GM08714 (cell line): ENCODE data around the gene HS2ST1.
"Not testable (repeated sequence)": the region's sequence is repeated elsewhere in the genome, so short reads cannot be mapped to it uniquely, and the experiment has no call there.

ENCODE experiments used
- H3K4me3 ChIP-seq: fragments of 200-500 bp; sonication (Bioruptor generic); 2 replicates; pipeline ENCODE4 v1.5.1; 2014; ENCODE audit warnings: mild to moderate bottlenecking, low read length, inconsistent platforms
- ZNF274 ChIP-seq: IDR thresholded peaks from 2 replicates; pipeline ENCODE4 v1.6.1; 2012; ENCODE audit warnings: mild to moderate bottlenecking, low read depth, low read length

The HS2ST1 gene

DNA sequence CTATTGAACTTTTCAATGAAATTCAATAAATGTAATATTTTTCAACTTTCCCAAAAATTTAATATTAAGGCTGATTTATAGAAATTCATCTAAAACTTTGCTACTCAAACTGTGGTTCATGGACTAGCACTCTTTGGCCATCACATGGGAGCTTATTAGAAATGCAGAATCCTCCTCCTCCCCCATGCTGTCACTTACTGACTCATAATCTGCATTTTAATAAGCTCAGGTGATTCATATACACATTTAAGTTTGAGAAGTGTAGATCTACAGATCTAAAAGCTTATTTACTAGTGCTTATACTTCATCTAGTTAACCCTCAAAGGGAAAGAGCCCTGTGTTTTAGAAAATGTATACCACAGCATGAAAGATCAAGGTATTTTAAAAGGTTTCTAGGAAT, 84.3 kb downstream of the HS2ST1 start:
- TF ChIP-seq ZNF274, result no peak
- no peak overlapping the region for H3K4me3 ChIP-seq

DNA sequence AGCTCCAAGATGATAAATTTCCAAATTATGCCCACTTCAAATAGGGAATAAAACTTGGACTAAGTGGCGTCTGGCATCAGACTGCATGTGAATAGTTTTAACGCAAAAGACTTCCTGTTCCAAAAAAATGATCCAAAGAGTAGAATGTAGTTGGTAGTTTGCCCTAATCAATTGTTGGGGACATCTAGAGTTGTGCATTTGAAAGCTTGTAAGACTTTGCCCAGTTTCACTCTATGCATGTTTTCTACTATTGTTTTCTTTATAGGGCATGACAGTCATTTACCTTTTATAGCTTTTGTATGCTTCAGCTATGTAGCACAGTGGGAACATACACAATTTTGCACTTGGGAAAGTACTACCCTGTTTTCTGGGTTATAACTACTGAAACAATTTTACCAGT, 86.0 kb downstream of the HS2ST1 start:
- TF ChIP-seq ZNF274, result no peak
- H3K4me3 ChIP-seq, result no peak overlapping the region

DNA sequence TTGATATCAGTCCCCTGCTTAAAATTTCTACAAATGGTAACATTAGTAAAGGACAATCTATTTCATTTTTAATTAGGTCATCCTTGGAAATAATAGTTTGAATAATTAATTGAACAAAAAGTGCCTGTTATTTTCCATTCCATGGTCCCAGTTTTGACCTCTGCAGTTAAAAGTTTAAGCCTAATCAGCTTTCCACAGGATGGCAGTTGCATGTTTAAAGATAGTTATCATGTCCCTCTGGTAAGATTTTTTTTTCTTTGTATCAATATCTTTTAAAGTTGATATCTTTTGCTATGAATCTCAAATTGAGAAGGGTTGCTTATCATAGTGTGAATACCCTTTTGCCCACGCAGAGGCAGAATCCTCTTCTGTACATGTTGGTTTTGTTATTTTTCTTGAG, 90.4 kb downstream of the HS2ST1 start:
- no peak overlapping the region for H3K4me3 ChIP-seq
- TF ChIP-seq ZNF274, result no peak

DNA sequence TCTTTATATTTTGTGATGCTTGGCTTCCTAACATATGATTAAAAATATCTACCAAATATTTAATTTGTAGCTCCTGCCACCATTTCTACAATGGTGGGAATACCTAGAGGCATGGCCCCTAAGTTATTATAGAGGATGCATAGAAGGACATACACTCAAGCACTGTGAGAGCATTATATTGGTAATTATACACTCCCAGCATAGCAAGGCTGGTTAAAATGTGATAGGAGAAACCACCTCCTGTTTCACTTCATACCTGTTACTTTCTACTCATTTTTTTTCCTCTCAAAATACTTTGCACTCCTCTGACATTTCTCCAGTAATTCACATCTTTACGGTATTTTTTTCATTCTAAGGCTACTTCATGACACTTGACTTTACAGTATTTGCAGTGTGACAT, 92.9 kb downstream of the HS2ST1 start:
- no peak overlapping the region for H3K4me3 ChIP-seq
- TF ChIP-seq ZNF274, result no peak

DNA sequence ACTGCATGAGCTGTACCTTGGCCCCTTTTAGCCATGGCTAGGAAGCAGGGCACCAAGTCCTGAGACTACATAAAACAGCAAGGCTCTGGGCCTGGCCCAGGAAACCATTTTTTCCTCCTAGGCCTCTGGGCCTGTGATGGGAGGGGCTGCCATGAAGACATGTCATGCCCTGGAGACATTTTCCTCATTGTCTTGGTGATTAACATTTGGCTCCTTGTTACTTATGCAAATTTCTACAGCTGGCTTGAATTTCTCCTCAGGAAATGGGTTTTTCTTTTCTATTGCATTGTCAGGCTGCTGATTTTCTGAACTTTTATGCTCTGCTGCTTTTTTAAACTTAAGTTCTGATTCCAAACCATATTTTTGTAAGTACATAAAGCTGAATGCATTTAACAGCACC, 99.0 kb downstream of the HS2ST1 start:
- not testable (repeated sequence) for H3K4me3 ChIP-seq

DNA sequence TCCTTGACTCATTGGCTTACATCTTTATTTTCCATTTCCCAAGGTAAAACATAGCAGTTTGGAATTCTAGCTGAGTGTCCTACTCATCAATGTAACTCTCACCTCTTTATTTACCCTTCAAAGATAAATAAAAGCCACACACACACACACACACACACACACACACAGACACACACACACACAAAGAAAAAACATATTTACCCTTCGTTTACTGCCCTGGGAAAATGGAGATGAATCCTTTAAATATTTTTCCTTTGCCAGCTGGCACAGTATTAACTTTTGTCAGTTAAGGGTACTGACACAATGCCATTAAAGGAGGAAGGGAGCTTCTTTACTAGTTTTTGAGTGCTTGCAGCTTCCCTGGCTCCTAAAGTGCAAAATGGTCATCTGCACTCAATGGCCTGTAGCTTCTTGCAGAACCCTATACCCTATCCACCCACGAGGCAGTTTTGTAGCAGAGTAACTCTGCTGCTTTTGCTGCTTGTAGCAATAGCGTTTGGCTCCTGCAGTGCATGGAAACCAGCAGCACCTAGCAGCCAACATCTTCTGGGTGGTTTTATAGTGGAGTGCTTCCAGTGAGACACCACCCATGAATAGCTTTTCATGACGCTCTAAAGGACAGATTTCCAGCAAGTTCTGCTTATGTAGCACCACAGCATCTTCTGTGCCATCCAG, 103.7 kb downstream of the HS2ST1 start:
- no peak for TF ChIP-seq ZNF274
- H3K4me3 ChIP-seq, result no peak overlapping the region

DNA sequence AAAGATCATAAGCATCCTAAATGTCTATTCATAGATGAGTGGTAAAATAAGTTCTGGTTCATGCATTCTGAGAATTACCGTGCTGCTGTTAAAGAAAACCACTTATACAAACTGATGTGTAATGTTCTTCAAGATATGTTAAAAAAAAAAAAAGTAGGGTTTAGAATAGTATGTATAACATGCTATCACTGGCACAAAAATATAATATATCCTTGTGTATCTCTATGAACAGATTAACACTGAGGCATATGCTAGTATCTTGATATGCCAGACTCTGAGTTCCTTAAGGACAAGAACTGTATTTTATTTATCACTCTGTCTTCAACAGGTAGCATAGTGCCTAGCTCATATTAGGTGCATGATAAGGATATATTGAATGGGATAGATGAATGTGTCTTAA, 108.9 kb downstream of the HS2ST1 start:
- TF ChIP-seq ZNF274, result no peak
- no peak overlapping the region for H3K4me3 ChIP-seq

DNA sequence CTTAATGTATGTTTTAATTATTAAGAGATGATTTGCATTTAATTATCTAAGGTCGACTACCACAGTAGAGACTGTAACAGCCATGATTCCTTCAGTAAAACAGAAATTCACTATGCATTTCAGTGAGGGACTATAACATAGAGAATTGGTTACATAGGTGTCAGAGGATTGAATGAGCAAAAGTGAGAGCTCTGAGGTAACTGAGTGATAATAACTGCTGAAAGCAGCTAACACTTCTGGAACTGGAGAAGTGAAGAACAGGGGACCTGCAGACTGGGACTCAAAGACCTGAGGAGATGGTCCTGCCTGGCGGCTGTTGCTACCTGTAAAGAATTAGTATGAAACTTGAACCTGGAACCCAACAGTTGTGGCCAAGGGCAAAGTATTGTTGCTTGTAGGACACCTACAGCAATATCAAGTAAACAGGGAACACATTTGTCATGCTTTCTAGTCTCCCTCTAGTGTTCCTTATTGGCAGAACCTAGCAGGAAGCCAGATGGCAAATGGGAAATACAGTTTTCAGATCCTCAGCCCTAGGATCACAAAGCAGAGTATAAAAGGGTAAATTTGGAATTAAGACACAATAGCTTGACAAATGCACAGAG, 110.6 kb downstream of the HS2ST1 start:
- no peak for TF ChIP-seq ZNF274
- H3K4me3 ChIP-seq, result no peak overlapping the region

DNA sequence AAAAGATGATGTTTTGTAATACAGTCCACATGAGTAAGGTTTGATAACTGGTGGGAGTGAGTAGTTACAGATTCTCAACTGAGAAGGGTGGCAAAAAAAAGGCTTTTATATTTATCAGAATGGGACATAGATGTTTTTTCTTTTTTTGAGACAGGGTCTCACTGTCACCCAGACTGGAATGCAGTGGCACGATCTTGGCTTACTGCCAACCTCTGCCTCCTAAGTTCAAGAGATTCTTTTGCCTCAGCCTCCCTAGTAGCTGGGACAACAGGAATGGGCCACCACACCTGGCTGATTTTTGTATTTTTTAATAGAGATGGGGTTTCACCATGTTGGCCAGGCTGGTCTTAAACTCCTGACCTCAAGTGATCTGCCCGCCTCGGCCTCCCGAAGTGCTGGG, 113.1 kb downstream of the HS2ST1 start:
- H3K4me3 ChIP-seq, result not testable (repeated sequence)

DNA sequence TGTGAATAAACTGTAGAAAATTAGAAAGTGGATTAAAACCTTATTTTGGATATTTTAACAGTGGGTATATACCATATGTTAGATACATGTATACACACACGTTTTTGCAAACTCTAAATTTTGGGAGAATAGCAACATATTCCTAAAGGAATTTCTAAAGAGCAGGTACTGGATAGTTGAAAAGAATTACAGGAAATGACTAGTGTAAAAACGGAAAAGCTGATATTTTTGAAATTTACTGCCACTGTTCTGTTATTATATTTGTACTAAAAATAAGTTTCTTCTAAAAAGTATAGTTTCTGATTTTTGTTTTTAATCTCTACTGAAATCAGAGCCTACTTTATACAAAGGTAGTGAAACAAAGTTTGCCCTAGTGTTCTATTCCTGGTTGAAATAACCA, 114.1 kb downstream of the HS2ST1 start:
- TF ChIP-seq ZNF274, result no peak
- no peak overlapping the region for H3K4me3 ChIP-seq

DNA sequence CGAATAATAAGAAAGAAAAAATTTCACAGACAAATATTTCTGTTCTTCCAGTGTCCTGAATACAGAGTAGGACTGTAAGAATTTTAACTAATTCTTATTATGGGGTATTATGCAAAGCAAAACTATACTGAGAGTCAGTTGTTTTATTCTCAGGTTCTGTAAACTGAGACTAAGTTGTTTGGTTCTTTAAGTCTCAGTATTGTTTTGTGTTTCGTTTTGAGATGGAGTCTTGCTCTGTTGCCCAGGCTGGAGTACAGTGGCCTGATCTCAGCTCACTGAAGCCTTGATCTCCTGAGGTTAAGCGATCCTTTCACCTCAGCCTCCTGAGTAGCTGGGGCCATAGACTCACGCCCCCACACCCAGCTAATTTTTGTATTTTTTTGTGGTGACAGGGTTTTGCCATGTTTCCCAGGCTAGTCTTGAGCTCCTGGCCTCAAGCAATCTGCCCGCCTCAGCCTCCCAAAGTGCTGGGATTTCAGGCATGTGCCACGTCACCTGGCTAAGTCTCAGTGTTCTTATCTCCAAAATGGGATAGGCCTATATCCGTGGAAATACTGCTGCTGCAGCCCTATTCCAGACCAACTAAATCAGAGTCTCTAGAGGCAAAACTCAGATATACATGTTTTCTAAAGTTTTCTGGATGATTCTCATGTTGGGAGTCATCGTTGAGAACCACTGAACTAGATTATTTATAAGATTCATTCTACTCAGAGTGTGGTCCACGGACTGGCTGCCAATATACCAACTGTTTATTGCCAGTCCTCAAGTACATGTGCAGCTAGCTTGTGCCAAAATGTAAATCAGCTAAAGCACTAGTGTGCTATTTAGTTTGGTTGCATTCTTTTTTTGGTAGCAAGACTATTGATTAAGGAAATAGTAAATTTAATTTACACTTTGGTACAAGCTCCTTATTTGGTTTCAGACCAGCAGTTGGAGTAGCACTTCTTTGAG, 116.6 kb downstream of the HS2ST1 start:
- no peak overlapping the region for H3K4me3 ChIP-seq
- TF ChIP-seq ZNF274, result no peak

DNA sequence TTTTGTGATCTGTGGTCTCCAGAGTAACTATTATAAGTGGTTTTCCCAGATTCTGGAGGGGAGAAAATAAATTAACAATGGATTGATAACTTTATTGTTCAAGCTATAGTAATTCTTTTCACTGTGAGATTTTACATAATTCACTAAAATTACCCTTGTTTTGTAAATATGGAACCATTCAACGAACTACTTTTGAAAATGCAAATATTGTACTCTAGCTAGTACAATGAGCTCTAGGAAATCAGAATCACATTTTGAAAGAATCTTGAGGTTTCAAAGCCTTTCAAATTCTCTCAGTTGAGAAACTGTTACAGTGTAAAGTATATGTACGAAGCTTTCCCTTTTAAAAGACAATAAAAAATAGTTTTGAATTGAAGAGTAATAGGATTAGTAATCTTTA, 119.9 kb downstream of the HS2ST1 start:
- no peak for TF ChIP-seq ZNF274
- H3K4me3 ChIP-seq, result no peak overlapping the region

DNA sequence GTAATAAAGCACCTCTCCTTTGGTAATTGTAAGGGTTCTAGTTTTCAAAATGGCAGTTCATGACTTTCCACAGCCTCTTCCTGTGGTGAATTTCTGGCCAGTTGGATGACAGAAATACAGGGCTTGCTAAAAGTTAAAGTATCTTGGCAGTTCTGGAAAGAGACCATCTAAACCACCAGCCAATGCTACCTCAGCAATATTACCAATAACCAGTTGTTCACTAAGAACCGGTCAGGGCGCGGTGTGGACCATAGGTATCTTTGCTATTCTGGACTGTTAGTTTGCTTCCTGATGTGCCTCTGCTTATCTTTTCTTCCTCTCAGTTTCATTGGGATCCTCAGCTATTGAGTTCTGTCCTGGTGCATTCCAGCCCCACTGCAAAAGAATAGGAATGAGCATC, 124.7 kb downstream of the HS2ST1 start:
- no peak for TF ChIP-seq ZNF274
- H3K4me3 ChIP-seq, result no peak overlapping the region

DNA sequence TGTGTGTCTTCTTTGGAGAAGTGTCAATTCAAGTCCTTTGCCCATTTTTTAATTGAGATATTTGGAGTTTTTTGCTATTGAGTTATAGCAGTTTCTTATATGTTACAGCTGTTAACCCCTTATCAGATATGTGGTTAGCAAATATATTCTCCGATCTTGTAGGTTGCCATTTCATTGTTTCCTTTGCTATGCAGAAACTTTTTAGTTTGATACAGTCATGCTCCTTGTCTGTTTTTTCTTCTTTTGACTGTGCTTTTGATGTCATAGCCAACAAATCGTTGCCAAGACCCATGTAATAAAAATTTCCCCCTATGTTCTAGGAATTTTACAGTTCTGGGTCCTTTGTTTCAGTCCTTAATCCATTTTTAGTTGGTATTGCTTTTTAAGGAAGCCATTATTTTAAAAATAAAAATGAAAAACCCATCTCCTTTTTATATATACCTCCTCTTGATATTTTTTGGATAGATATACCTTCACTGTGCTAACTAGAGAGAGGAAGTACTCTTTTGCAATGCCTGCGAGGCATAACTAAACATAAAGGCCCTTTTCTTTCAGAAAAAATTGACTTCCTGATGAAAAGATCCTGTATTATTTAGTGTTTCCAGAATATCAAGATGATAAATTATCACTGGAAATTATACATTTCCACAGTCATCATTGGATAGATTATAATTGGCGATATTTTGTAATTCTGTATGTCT, 127.8 kb downstream of the HS2ST1 start:
- no peak for TF ChIP-seq ZNF274

More for the DNA sequence above, 127.8 kb downstream of the HS2ST1 start:
- H3K4me3 ChIP-seq, result no peak overlapping the region
